HEK293 (cell line): ENCODE results near the gene KIF5A.

Source experiments
- CTCF ChIP-seq: fragments of 450-650 bp; formaldehyde crosslinking; IDR thresholded peaks from 2 replicates; pipeline ENCODE4 v1.5.1; 2016; ENCODE audit warnings: missing biosample characterization, missing genetic modification characterization
- HOXA7 ChIP-seq: sonication (generic); formaldehyde crosslinking; IDR thresholded peaks from 2 replicates; pipeline ENCODE4 v1.8.1; 2022; ENCODE audit warnings: missing genetic modification reagents, borderline replicate concordance
- PRDM10 ChIP-seq: fragments of 450-650 bp; formaldehyde crosslinking; IDR thresholded peaks from 2 replicates; pipeline ENCODE4 v1.5.1; 2016; ENCODE audit warnings: missing biosample characterization, missing genetic modification characterization
- TCF7L2 ChIP-seq: IDR thresholded peaks from 2 replicates; pipeline ENCODE4 v1.6.1; 2011; ENCODE audit warnings: low read depth, mild to moderate bottlenecking, inconsistent platforms, low read length, moderate library complexity, borderline replicate concordance
- ZBTB21 ChIP-seq: fragments of 450-650 bp; formaldehyde crosslinking; IDR thresholded peaks from 2 replicates; pipeline ENCODE4 v1.5.1; 2017; ENCODE audit warnings: missing biosample characterization, missing genetic modification characterization
- ZFP41 ChIP-seq: fragments of 450-650 bp; formaldehyde crosslinking; IDR thresholded peaks from 2 replicates; pipeline ENCODE4 v1.5.1; 2016; ENCODE audit warnings: missing biosample characterization, missing genetic modification characterization, borderline replicate concordance
- ZNF274 ChIP-seq, 2 experiments: fragments of 200-500 bp in 1 of 2; fragments of 450-650 bp in 1 of 2; sonication (Bioruptor generic) in 1 of 2; formaldehyde crosslinking in 1 of 2; IDR thresholded peaks; 2 replicates each; pipeline versions ENCODE4 v1.5.1 to v1.6.1; 2014 to 2016; ENCODE audit warnings: borderline replicate concordance in 1 of 2, inconsistent platforms in 1 of 2, low read length in 1 of 2, missing biosample characterization in 1 of 2, missing genetic modification characterization in 1 of 2
- ZNF280D ChIP-seq: fragments of 450-650 bp; formaldehyde crosslinking; IDR thresholded peaks from 2 replicates; pipeline ENCODE4 v1.5.1; 2016; ENCODE audit warnings: missing biosample characterization, missing genetic modification characterization
- ZNF366 ChIP-seq: fragments of 450-650 bp; formaldehyde crosslinking; conservative IDR thresholded peaks from 2 replicates; pipeline ENCODE4 v1.5.1; 2016; ENCODE audit warnings: missing biosample characterization, missing genetic modification characterization
- ZNF433 ChIP-seq: fragments of 450-650 bp; formaldehyde crosslinking; IDR thresholded peaks from 2 replicates; pipeline ENCODE4 v1.5.1; 2016; ENCODE audit warnings: missing biosample characterization, missing genetic modification characterization, low read depth

- no peak for TF ChIP-seq CTCF (tag by site-specific recombination)
- no peak for TF ChIP-seq TCF7L2
- TF ChIP-seq ZNF433 (tag by site-specific recombination), result no peak
- no peak for TF ChIP-seq ZNF366 (tag by site-specific recombination)
- no peak for TF ChIP-seq HOXA7 (CRISPR knock-in tag)
- no peak for TF ChIP-seq ZBTB21 (tag by site-specific recombination)
- TF ChIP-seq ZNF274 (IDR thresholded peaks at IDR 0.05; ENCODE audit: low read length), result no peak
- no peak for TF ChIP-seq ZNF274 (tag by site-specific recombination; IDR thresholded peaks at IDR 0.05; ENCODE audit: borderline replicate concordance)
- no peak for TF ChIP-seq ZNF280D (tag by site-specific recombination)
- TF ChIP-seq ZFP41 (tag by site-specific recombination), result no peak
- TF ChIP-seq PRDM10, result no peak
Observed at GRCh38 chr12:57554453-57554852, 4.6 kb downstream of the KIF5A start.
